ENCODE results near the gene PDLIM5.
A peak's percentile ranks its signal among the peaks of the same experiment; 100 is the strongest.

Gene PDLIM5

GRCh38 chr4:94695384-94695783 lies 243.6 kb downstream of the PDLIM5 start:
- no peak for DNase-seq (ENCODE audit: low read depth, low spot score)
- H3K4me3 ChIP-seq (ENCODE audit: low read depth, low read length) = no peak overlapping the region
- CTCF ChIA-PET = interaction anchor here (1.1 kb wide), 1 partner anchor 188 kb away, joined by 3 read pairs; no protein-coding TSS in a partner anchor
- POLR2A ChIA-PET = no interaction called here
- TF ChIP-seq CTCF (IDR thresholded peaks at IDR 0.05; ENCODE audit: insufficient read depth, low read length, missing control alignments) = no peak

- ChIA-PET POLR2A (no interaction called here), CTCF (no interaction called here)
- no peak for DNase-seq (ENCODE audit: low read depth, low spot score)
- no peak overlapping the region for H3K4me3 ChIP-seq (ENCODE audit: low read depth, low read length)
- TF ChIP-seq CTCF (IDR thresholded peaks at IDR 0.05; ENCODE audit: insufficient read depth, low read length, missing control alignments) = no peak
Observed at GRCh38 chr4:94698187-94698586, 246.4 kb downstream of the PDLIM5 start.

- ChIA-PET POLR2A (no interaction called here), CTCF (no interaction called here)
- DNase-seq (ENCODE audit: low read depth, low spot score) = no peak
- no peak for TF ChIP-seq CTCF (IDR thresholded peaks at IDR 0.05; ENCODE audit: insufficient read depth, low read length, missing control alignments)
- no peak overlapping the region for H3K4me3 ChIP-seq (ENCODE audit: low read depth, low read length)
Observed at GRCh38 chr4:94700298-94700697, 248.6 kb downstream of the PDLIM5 start.

GRCh38 chr4:94701631-94702300 lies 250.0 kb downstream of the PDLIM5 start:
- ChIA-PET POLR2A (no interaction called here), CTCF (no interaction called here)
- no peak overlapping the region for H3K4me3 ChIP-seq (ENCODE audit: low read depth, low read length)
- DNase-seq (ENCODE audit: low read depth, low spot score) = no peak
- TF ChIP-seq CTCF (IDR thresholded peaks at IDR 0.05; ENCODE audit: insufficient read depth, low read length, missing control alignments) = no peak

GRCh38 chr4:94711635-94712034 lies 259.9 kb downstream of the PDLIM5 start:
- H3K4me3 ChIP-seq (ENCODE audit: low read depth, low read length) = no peak overlapping the region
- no peak for TF ChIP-seq CTCF (IDR thresholded peaks at IDR 0.05; ENCODE audit: insufficient read depth, low read length, missing control alignments)
- DNase-seq (ENCODE audit: low read depth, low spot score) = no peak
- POLR2A ChIA-PET = no interaction called here
- CTCF ChIA-PET = no interaction called here

GRCh38 chr4:94714365-94715160 lies 262.8 kb downstream of the PDLIM5 start:
- no peak overlapping the region for H3K4me3 ChIP-seq (ENCODE audit: low read depth, low read length)
- peak; percentile 83 for DNase-seq (ENCODE audit: low read depth, low spot score)
- TF ChIP-seq CTCF (IDR thresholded peaks at IDR 0.05; ENCODE audit: insufficient read depth, low read length, missing control alignments) = no peak
- POLR2A ChIA-PET = no interaction called here
- CTCF ChIA-PET = interaction anchor here (1.7 kb wide), 1 partner anchor 17 kb away, joined by 11 read pairs; no protein-coding TSS in a partner anchor
